ENCODE data around the gene P2RY11.

P2RY11 gene

DNA sequence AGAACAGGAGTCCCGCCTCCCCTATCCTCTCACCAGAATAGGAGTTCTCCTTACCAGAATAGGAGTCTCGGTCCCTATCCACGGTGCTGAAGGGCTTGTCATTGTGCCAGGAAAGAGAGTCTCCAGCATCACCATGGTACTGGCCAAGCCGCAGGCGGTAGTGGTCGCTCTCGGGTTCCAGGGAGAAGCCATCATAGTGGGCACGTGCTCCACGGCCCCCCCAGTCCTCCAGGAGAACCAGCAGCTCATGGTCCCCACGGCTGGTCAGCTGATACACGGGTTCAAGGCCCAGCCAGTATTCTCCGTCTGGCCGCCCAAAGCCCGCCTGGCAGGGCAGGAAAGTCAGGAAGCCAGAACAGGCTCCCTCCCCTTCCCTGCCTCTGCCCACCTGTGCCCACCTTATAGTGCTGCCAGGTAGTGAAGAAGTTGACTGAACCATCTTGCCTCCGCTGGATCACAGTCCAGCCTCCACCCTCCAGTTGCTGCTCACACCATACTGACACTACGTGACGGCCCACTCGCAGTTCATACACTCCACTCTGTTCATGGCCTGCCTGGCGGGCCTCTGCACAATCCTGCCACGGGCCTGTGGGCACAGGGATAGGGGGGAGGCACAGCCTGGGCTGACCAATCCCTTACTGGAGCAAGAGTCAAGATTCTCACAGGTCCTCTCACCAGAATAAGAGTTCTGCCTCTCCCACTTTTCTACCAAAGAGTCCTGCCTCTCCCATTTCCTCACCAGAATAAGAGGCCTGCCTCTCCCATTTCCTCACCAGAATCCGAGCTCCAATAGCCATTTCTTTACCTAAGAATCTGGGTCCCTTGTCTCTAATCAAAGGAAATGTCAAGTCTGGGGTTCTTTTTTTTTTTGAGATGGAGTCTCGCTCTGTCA is 18.0 kb upstream of the P2RY11 start:
- no peak for DNase-seq

DNA sequence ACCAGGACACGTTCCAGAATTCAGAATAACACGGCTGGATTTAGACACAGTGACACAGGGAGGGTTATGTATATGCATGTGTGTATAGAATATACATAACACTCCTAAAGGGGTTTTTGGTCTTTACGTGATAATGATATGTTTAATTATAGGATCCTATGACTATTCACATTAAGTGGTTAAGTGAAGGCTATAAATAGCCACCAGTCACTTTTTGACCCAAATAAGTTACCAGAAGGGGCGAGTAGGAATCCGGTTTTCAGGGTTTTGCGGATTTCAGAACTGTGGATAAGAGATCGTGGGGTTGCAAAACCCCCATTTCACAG is 15.9 kb upstream of the P2RY11 start:
- DNase-seq, result no peak

DNA sequence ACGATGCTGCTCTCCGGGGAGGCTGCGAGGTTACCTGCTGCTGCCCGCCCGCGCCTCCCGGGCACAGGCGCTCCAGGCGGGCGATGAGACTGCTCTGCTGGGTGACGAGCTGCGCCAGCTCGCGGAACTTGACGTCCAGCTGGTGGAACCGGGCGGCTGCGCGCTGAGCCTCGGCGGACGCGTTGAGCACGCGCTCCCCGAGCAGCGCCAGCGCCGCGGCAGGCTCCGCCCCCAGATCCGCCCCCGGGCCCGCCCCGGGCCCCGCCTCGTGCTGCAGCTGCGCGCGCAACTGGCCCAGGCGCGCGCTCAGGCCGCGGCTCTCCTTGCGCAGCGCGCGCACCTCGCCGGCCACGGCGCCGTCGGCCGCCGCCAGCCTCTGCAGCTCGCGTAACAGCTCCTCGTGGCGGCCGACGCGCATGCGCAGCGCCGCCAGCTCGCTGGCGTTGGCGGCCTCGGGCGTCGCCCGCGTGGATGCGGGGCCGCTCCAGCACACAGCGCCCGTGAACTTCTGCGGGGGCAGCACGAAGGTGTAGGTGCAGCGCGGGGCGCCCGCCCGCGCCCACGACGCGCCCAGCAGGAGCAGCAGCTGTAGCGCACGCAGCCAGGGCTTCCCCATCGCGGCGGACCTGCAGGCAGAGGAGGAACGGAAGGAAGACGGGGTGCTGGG is 15.4 kb upstream of the P2RY11 start:
- peak; percentile 86 to 94 for DNase-seq

DNA sequence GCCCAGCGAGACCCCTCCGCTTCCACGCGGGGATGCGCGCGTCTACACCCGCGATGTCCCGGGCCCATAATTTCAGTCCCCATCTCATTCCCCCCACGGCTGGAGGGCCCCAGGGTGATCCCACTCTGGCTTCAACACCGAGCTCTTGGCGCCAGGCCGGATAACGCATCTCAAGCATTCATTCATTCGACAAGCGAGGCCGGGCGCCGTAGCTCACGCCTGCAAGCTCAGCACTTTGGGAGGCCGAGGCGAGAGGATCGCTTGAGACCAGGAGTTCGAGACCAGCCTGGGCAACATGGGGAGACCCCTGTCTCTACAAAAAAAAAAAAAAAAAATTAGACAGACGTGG is 14.9 kb upstream of the P2RY11 start:
- no peak for DNase-seq

DNA sequence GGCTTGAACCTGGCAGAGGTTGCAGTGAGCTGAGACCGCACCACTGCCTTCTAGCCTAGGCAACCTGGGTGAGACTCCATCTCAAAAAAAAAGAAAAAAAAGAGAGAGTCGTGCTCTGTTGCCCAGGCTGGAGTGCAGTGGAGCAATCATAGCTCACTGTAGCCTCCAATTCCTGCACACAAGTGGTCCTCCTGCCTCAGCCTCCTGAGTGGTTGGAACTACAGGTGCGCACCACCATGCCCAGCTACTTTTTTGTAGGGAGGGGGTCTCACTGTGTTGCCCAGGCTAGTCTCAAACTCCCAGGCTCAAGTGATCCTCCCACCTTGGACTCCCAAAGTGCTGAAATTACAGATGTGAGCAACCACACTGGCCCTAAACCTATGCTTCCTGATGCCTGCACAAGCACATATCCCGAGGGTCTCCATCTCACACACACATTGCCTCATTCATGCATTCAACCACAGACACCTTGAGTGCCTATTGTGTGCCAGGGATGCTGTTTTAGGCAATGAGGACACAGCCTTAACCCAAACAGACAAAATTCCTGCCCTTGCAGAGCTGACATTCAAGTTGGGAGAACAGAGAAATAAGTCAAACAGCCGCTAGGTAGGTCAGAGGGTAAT is 11.2 kb upstream of the P2RY11 start:
- DNase-seq, result no peak

DNA sequence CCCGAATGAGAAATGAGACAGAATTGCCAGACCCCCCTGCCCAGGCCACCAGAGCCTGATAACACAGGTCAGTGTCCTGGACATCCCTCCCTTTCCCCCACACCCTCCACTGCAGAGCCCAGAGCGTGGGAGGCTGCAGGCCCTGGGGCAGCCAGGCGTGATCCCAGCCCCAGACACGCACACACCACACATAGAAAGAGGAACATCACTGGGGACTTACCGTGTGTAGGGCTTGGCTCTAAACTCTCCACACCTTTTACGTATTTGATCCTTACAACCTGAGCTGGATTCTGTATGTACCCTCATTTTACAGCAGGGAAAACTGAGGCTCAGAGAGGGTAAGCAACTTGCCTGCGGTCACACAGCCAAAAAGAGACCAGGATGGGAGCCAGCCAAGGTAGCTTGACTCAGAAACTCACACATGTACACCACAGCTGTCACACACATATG is 8.7 kb upstream of the P2RY11 start:
- DNase-seq, result peak in 1 of 2 donors; percentile 47

DNA sequence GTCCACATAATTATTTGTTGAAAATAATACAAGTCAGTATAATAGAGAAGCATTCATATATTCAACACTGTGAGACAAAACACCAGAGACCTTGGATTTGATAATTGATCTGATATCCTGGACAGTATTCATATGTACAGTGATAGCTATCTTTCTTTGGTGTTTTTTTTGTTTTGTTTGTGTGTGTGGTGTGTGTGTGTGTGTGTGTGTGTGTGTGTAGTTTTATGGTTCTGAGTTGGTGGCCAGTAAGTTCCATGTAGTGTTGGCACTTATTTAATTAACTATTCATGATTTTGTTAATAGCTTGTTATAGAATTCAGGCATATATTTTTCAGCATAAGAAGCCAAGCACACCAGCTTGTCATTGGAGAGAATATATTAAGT is 7.4 kb upstream of the P2RY11 start:
- no peak for DNase-seq

DNA sequence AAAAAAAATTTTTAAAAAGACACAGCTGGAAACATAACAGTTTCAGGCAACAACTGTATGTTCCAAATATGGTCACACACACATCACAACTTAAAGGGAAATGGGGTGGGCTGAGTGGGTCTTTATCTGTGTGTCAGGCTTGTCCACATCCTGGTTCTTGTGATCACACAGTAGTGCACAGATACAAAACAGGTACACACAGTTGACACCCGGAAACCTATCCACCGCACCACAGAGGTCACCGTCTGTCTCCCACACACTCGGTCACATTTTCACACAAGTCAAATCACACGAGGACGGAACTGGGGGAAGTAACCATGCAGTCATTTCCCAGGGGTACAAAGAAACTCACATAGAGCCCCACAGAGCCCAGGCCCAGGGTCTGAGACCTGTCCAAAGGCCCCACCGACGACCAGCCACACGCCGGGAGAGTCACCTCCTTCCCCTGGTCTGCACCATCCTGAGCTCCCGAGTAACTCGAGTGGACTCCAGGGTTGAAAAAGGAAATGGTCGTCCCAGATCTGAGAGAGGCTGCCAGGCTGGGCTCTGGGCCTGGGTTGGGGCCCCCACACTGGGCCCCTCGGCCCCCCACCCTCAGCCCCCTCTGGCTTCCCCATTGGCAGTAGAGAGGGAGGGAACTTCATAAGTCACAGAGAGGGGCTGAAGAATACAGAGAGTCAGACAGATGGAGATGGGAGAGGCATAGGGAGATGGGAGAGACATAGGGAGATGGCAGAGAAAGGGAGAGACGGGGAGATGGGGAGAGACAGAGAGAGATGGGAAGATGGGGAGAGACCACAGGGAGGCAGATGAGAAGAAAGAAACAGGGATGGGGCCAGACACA is 6.6 kb upstream of the P2RY11 start:
- DNase-seq, result peak; percentile 48 to 51

DNA sequence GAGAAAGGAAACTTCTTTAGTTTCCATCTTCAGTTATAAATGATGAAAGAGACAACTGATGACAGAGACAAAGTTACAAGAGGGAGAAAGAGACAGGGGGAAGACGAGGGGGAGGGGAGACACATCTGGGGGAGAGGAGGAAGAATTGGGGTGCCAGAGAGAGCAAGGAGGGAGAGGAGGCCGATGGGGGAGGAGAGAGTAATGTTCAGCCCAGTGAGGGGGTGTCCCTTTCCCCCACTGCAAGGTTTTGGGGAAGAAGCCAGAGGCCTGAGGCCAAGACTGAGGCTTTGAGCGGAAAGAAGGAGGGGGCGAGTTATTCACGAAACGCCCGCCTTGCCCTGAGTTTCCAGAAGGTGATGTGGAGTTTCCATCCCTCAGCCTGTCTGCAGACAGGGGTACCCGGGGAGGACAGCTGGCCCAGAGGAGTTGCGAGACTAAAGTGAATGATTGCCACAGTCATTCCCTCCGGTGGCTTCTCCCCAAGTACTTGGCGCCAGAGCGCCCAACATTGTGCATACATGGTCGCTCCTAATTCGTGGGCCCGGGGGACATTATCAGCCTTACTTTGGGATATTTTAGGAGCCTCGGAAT is 5.9 kb upstream of the P2RY11 start:
- peak; percentile 69 to 80 for DNase-seq

DNA sequence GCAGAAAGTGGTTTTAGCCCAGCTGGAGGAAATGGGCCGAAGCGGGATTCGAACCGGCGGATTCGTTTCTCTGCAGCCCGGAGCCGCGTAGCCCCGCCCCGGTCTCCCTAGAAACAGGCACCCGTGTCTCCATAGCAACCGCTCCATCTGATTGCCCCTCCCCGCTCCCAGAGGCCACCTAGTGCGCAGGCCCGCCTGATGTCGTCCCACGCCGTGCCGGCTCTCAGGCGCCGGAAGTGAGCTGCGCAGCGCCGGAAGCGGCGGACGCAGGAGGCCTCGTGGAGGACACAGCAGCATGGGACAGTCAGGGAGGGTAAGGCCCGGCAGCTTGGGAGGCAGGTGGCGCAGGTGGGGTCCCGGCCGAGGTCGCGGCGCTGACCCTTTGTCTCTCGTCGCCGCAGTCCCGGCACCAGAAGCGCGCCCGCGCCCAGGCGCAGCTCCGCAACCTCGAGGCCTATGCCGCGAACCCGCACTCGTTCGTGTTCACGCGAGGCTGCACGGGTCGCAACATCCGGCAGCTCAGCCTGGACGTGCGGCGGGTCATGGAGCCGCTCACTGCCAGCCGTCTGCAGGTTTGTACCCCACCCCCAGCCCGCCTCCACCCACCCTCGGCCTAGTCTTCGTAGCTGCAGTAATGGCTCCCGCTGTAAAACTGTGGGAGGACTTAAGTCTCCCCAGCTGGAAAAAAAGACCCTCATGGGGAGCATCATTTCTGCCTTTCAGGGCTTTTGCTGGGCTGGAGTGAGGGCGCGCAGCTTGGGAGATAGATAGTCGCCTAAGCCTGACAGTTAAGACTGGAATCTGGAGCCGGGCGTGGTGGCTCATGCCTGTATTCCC is 5.2 kb upstream of the P2RY11 start, which contains the start of gene PPAN:
TSS of gene PPAN (plus strand) at position 263 of the 837 bp plus-strand sequence. CDS start at position 296, 33 bp downstream.
- DNase-seq, result peak; percentile 97 to 98

DNA sequence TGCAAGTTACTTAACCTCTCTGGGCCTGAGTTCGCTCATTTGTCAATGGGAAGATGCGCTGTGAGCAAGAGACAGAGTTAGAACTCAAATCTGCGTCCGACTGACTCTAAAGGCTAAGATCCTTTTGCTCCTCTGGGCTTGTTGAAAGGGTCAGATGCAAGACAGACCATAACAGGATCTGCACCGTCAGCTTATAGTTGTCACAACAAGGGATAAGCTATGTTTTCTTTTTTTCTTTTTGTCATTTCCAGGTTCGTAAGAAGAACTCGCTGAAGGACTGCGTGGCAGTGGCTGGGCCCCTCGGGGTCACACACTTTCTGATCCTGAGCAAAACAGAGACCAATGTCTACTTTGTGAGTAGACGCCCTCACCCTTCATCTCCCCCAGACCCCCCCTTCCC is 4.2 kb upstream of the P2RY11 start:
- no peak for DNase-seq

DNA sequence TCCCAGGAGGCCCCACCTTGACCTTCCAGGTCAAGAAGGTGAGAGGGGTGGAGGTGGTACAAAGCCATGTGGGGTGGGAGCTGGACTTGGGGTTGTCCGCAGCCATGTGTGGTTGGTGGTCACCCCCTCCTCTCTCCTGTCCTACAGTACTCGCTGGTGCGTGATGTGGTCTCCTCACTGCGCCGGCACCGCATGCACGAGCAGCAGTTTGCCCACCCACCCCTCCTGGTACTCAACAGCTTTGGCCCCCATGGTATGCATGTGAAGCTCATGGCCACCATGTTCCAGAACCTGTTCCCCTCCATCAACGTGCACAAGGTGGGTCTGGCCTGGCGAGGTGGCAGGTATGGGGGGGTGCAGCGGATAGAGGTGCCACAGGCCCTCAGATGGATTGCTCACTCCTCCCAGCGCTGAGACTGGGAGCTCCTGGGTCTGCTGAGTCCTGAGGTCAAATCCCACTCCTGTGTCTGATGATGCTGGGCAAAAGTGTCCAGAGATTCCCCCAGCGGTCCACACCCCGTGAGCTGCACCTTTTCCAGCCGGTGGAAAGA is 3.6 kb upstream of the P2RY11 start:
- no peak for DNase-seq

DNA sequence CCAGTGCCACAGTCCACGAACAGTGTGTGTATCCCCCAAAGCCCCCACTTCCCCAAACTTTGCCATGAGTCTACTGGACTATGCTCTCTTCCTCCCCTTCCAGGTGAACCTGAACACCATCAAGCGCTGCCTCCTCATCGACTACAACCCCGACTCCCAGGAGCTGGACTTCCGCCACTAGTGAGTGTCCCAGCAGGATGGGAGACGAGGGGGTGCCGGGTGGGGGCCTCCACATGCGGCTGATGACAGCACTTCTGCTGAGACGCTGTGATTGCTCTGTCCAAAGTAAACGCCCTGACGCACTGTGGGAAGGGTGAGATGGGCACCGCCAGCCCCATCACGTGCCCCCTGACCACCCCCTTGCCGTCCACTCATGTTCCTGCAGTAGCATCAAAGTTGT is 2.0 kb upstream of the P2RY11 start:
- no peak for DNase-seq

DNA sequence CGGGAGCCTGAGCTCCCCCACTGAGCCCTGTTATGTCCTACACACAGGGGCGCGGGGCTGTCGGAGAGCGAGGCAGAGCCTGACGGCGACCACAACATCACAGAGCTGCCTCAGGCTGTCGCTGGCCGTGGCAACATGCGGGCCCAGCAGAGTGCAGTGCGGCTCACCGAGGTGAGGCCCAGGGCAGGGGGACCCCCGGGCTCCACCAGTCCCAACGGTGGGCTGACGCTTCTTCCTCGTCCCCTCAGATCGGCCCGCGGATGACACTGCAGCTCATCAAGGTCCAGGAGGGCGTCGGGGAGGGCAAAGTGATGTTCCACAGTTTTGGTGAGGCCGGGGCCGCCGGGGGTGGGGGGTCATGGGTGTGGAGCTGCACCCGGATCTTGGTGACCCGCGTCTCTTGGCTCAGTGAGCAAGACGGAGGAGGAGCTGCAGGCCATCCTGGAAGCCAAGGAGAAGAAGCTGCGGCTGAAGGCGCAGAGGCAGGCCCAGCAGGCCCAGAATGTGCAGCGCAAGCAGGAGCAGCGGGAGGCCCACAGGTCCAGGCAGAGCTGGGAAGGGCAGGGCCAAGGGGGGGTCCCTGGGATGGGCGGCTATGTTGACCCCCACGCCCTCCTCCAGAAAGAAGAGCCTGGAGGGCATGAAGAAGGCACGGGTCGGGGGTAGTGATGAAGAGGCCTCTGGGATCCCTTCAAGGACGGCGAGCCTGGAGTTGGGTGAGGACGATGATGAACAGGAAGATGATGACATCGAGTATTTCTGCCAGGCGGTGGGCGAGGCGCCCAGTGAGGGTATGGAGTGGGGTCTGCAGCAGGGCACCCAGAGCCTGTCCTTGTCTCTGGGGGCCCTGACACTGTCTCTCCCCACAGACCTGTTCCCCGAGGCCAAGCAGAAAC is 1.2 kb upstream of the P2RY11 start:
- no peak for DNase-seq

DNA sequence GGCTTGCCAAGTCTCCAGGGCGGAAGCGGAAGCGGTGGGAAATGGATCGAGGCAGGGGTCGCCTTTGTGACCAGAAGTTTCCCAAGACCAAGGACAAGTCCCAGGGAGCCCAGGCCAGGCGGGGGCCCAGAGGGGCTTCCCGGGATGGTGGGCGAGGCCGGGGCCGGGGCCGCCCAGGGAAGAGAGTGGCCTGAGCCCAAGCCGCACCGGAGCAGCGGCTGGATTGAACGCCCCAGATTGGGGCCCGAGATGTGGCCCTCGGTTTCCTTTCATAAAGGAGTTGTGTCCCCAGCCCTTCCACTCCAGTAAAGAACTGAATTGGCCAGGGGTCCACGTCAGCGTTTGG is 548 bp upstream of the P2RY11 start:
- DNase-seq, result no peak

DNA sequence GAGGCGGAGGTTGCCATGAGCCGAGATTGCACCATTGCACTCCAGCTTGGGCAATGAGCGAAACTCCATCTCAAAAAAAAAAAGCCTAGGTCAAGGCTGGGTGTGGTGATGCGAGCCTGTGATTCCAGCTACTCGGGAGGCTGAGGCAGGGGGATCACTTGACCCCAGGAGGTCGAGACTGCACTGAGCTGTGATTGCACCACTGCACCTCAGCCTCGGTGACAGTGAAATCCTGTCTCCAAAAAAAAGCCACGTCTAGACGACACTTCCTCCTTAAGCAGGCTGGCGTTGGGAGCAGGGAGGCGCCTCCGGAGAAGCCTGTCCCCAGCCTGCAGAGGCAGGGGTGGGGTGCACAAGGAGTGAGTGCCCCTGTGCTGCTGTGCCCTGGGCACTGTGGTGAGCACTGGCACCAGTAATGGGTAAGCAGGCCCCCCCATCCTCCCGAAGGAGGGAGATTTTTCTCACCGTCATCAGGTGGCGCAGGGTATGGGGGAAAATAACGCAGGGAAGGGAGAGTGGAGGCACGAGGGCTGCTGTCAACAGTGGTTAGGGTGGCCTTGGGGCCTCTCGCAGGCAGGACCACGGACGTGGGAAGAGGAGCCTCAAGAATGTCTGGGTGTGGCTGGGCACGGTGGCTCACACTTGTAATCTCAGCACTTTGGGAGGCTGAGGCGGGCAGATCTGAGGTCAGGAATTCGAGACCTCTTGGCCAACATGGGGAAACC is 706 bp downstream of the P2RY11 start:
- peak; percentile 83 to 86 for DNase-seq

DNA sequence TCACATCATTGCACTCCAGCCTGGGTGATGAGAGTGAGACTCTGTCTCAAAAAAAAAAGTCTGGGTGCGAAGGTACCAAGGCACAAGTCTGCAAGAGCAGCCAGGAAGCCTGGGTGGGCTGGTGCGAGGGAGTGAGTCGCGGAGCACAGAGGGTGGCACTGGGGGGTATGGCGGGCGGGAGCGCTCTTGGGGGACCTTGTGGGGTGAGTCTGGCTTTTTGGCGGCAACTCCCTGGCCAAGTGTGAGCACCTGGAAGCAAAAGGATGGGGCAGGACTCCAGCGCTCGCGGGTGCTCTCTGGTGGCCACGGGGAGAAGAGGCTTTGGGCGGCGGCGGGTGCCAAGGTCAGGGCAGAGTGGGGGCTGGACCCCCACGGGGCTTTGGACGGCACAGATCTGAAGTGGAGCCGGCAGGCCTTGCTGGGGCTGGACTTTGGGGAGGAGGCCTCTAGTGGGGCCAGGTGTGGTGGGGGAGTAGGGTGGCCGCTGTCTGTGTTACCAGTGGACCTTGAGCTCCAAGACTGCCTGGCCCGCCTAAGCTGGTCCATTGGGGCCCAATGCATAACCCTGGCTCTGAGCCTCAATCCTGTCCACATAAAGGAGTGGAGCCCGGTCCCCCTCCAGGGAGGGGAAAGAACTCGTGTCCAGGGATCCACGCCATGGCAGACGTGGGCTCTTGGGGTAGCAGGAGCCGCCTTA is 1.6 kb downstream of the P2RY11 start:
- no peak for DNase-seq

DNA sequence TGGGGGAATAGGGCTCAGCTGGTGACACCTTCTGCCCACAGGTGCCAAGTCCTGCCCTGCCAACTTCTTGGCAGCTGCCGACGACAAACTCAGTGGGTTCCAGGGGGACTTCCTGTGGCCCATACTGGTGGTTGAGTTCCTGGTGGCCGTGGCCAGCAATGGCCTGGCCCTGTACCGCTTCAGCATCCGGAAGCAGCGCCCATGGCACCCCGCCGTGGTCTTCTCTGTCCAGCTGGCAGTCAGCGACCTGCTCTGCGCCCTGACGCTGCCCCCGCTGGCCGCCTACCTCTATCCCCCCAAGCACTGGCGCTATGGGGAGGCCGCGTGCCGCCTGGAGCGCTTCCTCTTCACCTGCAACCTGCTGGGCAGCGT is 2.1 kb downstream of the P2RY11 start:
- no peak for DNase-seq

Data from inflammatory macrophage treated with lipopolysaccharide for 1 hour (primary cell).